Naive thymus-derived CD8-positive, alpha-beta T cell (primary cell): ENCODE measurements around the gene B4GAT1. TPM values are rescaled to one million over a fixed set of nuclear protein-coding genes. Genes with fewer than 3 reads are reported as not detected.
"Not testable (repeated sequence)": the region's sequence is repeated elsewhere in the genome, so short reads cannot be mapped to it uniquely, and the experiment has no call there.

Source experiments
- ATAC-seq, 2 donors: fragments of 150-1000 bp; cut with Tn5 transposase in 1 of 2; sonication (Bioruptor Pico), chemical (Tn5 transposase) in 1 of 2; 1 replicate in 1 of 2; 2 replicates in 1 of 2; pipeline ENCODE4 v1.10.0; 2021; ENCODE audit warnings: mild to moderate bottlenecking in 2 of 2, moderate library complexity in 2 of 2
- POLR2A ChIA-PET: fragments of 350-600 bp; sonication (Branson Sonifier 250); formaldehyde crosslinking; loops from one replicate; lab custom pipeline; 2021; ENCODE audit warnings: antibody characterized with exemption; lab: Charles Lee
- DNase-seq, 10 donors: peaks; one replicate each; pipeline versions ENCODE4 v3.0.0 to v3.0.0-alpha.2; 2020 to 2022
- H3K27ac Mint-ChIP-seq, 10 donors: one replicate each; pipeline ENCODE4 v1.8.0; 2020 to 2022; ENCODE audit warnings: mild to moderate bottlenecking in 10 of 10, mixed read lengths in 10 of 10, moderate library complexity in 4 of 10, inconsistent platforms in 1 of 10
- H3K27me3 Mint-ChIP-seq, 5 donors: one replicate each; pipeline ENCODE4 v1.8.0; 2021 to 2022; ENCODE audit warnings: mixed read lengths in 5 of 5
- H3K36me3 Mint-ChIP-seq, 3 donors: one replicate each; pipeline ENCODE4 v1.8.0; 2020 to 2022; ENCODE audit warnings: mixed read lengths in 3 of 3, mild to moderate bottlenecking in 2 of 3, inconsistent platforms in 1 of 3
- H3K4me1 Mint-ChIP-seq, 4 donors: one replicate each; pipeline ENCODE4 v1.8.0; 2021 to 2022; ENCODE audit warnings: mixed read lengths in 4 of 4
- H3K4me3 Mint-ChIP-seq, 10 donors: one replicate each; pipeline ENCODE4 v1.8.0; 2020 to 2022; ENCODE audit warnings: mild to moderate bottlenecking in 10 of 10, mixed read lengths in 10 of 10, moderate library complexity in 6 of 10, inconsistent platforms in 1 of 10
- H3K9me3 Mint-ChIP-seq, 9 donors: one replicate each; pipeline ENCODE4 v1.8.0; 2020 to 2022; ENCODE audit warnings: mixed read lengths in 9 of 9, mild to moderate bottlenecking in 3 of 9, inconsistent platforms in 1 of 9, moderate library complexity in 1 of 9
- polyA plus RNA-seq, 3 donors: library from polyadenylated mRNA; unstranded; fragments of 300-500 nt; fragmentation: Illumina TruSeq; gene quantifications; one replicate each; pipeline ENCODE4 v1.2.3, GENCODE V29; 2021
- total RNA-seq, 8 experiments: library from RNA in 2 of 8; stranded (reverse) in 2 of 8; gene quantifications; one replicate each; pipeline ENCODE4 v1.2.3 and lab custom pipeline; 2021 to 2026

The B4GAT1 gene
- total RNA-seq: 1 to 10 TPM; 7.2 to 7.5 TPM
- 10 to 100 TPM in 1 of 3 donors, 1 to 10 TPM in 2; 7.1 to 12.1 (median 8.5) TPM for polyA plus RNA-seq
- 4.4 to 12.7 (median 7.2) reads per million in 6 experiments for total RNA-seq (lab: John Stamatoyannopoulos, UW)

DNA sequence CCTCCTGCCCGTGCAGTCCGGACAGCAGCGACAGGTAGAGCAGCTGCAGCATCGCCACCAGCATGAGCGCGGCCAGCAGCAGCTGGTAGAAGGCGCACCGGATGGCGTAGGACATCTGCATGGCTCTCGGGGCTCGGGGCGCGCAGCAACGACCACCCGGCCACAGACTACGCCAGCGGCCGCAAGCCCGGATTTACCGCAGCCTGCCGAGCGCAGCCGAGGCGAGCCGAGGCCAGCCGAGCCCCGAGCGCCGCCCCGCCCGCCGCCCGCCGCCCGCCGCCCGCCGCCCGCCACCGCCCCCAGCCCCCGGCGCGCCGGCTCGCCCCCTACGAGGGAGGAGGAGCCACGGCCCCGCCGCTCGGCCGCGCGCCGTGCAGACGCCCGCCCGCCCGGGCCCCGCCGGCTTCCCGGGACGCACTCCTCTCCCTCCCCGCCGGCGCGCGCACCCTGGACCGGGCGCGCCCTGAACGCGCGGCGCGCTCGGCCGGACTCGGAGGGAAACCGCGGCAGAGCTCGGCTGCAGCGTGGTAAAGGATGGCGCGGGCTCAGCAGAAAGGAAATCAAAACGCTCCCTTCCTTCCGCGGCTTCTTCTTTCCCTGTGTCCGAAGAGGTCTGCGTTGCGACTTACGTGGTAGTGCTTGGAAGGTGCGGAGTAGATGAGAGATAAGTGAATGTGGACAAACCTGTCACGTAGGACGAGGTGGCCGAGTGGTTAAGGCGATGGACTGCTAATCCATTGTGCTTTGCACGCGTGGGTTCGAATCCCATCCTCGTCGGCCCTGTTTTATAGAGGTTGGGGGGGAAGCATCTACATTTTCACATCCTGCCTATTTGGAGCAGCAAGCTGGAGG lies at the start of gene B4GAT1:
B4GAT1 (minus strand) TSS at position 205 of the 852 bp plus-strand sequence; CDS start at position 121, 84 bp downstream.
- POLR2A ChIA-PET: interaction anchor here (0.6 to 5.8 kb wide), 10 partner anchors 9 to 1230 kb away, joined by 3 to 82 read pairs (median 6); partner anchors contain the start of genes CD248, RIN1, SLC29A2 and ZNHIT2

DNA sequence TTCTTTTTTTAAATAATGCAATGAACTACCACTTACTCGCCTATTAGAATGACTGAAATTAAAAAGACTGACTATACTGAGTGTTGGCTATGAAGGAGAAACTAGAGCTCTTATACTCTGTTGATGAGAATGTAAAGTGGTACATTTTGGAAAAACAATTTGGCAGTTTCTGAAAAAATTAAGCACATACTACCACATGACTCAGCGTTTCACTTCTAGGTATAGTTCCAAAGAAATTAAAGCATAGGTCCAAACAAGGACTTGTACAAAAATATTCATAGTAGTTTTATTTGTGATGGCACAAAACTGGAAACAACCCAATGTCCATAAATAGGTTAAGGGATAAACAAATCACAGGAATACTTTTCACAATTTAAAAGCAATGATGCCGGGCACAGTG lies 46.5 kb upstream of the B4GAT1 start:
- peaks cover 0 to 19% (median 5%) of the 10 kb centered on the region in 5 donors for H3K27me3 Mint-ChIP-seq
- H3K4me3 Mint-ChIP-seq: no peak overlapping the region
- H3K9me3 Mint-ChIP-seq: no peaks in the 10 kb centered on the region
- DNase-seq (no peak), ATAC-seq (no peak)
- peaks cover 0 to 2% (median 0%) of the 10 kb centered on the region in 4 donors for H3K4me1 Mint-ChIP-seq
- no peaks in the 10 kb centered on the region for H3K36me3 Mint-ChIP-seq
- POLR2A ChIA-PET: no interaction called here
- H3K27ac Mint-ChIP-seq: peak overlapping the region in 2 of 10 donors; percentile 7 to 41

More for the DNA sequence above, at the start of gene B4GAT1:
- H3K27me3 Mint-ChIP-seq: peaks cover 0 to 4% (median 0%) of the 10 kb centered on the region in 5 donors
- H3K9me3 Mint-ChIP-seq: peaks cover 0 to 5% (median 0%) of the 10 kb centered on the region in 9 donors
- peaks cover 26 to 62% (median 48%) of the 10 kb centered on the region in 4 donors for H3K4me1 Mint-ChIP-seq
- peak; percentile 58 to 93 (median 86) for DNase-seq
- ATAC-seq: peak; percentile 61 to 62
- peak within 1 kb of the TSS; percentile 84 to 97 (median 95) for H3K4me3 Mint-ChIP-seq
- peak within 1 kb of the TSS; percentile 91 to 100 (median 98) for H3K27ac Mint-ChIP-seq
- H3K36me3 Mint-ChIP-seq: peaks cover 0 to 6% (median 0%) of the 10 kb centered on the region in 3 donors

DNA sequence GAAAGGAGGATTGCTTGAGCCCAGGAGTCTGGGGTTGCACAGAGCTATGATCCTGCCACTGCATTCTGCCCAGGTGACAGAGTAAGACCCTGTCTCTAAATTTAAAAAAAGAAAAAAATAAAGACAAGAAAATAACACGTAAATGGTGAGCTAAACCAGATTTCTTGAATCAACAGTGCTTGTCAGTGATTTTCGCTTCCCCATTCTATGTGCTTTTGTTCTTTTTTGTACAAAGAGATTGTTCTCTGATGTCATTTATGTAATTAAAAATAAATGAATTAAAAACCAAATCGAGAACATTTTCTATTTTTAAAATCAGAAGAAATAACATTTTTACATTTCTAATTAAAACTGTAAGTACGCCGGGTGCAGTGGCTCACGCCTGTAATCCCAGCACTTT lies 43.9 kb upstream of the B4GAT1 start:
- DNase-seq: no peak
- Mint-ChIP-seq H3K27me3 (peaks cover 0 to 17% (median 5%) of the 10 kb centered on the region in 5 donors), H3K36me3 (no peaks in the 10 kb centered on the region), H3K4me1 (peaks cover 2 to 4% (median 2%) of the 10 kb centered on the region in 4 donors), H3K4me3 (no peak overlapping the region), H3K27ac (no peak overlapping the region), H3K9me3 (no peaks in the 10 kb centered on the region)
- ATAC-seq: no peak
- POLR2A ChIA-PET: no interaction called here

DNA sequence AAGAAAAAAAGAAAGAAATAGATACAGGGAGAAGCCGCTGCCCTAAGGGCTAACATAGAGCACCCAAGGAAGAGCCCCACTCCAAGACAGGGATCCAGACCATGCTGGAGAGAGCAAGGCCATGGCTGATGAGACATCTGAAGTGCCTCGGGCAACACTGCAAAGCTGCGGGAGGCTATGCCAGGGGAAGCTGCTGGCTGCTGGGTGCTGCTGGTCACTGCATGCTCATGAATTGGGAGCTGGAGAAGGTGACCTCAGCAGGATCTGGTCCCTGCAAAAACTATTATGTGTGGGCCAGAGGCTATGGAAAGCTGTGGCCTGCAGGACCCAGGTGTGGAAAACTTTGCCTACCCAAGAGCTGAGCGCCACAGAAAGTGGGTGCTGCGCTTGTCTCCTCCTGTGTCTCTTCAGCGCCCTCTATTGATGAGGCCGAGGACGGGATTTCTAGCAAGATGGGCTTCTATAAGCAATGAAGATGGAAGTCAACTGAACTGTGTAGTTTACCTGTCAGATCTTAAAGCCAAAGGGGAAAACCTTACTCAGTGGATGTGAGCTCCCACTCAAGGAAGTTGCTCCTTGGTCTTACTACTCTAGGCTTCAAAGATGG lies 41.5 kb upstream of the B4GAT1 start:
- peaks cover 0 to 11% (median 1%) of the 10 kb centered on the region in 5 donors for H3K27me3 Mint-ChIP-seq
- POLR2A ChIA-PET: interaction anchor here (1.0 to 2.2 kb wide), 5 partner anchors 17 to 77 kb away, joined by 3 to 12 read pairs (median 3); partner anchors contain the start of gene SLC29A2
- H3K36me3 Mint-ChIP-seq: no peaks in the 10 kb centered on the region
- peak; percentile 46 to 89 (median 68) for DNase-seq
- peaks cover 5 to 8% (median 7%) of the 10 kb centered on the region in 4 donors for H3K4me1 Mint-ChIP-seq
- no peak overlapping the region for H3K27ac Mint-ChIP-seq
- H3K9me3 Mint-ChIP-seq: no peaks in the 10 kb centered on the region
- ATAC-seq: peak; percentile 85 to 88
- H3K4me3 Mint-ChIP-seq: no peak overlapping the region

DNA sequence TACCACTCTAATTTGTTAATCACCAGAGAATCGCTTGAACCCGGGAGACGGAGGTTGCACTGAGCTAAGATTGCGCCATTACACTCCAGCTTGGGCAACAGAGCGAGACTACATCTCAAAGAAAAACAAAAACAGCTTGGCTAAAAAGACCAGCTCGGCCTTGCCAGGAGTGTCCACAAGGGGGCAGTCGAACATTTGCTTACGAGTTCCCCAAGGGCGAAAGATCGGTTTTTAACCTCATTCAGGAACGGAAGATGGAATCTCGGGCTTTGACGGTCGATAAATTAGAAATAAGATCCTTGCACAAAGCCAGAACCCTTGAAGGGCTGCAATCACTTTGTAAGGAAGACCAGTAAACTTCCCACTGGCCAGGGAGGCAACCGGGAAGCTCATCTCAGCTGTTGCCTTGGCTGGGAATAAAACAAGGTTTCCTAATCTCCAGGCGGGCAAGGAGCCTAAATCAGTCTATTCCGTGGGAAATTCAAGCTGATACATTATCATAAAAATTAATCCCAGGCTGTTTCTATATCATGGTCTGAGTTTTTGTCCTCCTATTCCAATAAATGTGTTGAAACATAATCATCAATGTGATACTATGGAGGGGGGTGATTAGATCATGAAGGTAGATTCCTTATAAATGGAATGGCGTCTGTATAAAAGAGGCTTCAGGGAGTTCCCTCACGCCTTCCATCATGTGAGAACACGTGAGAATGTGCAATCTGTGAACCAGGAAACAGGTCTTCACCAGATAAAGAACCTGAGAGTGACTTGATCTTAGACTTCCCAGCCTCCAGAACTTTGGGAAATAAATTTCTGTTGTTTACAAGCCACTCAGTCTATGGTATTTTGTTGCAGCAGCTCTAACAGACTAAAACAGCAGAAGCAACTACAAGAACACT lies 39.0 kb upstream of the B4GAT1 start:
- peak overlapping the region in 8 of 10 donors; percentile 7 to 71 (median 42) for H3K4me3 Mint-ChIP-seq
- POLR2A ChIA-PET: interaction anchor here (0.6 to 2.2 kb wide), 6 partner anchors 15 to 157 kb away, joined by 3 to 14 read pairs (median 4); partner anchors contain the start of genes B4GAT1, BRMS1 and SLC29A2
- H3K36me3 Mint-ChIP-seq: no peaks in the 10 kb centered on the region
- no peaks in the 10 kb centered on the region for H3K9me3 Mint-ChIP-seq
- ATAC-seq (peak; percentile 78 to 86), DNase-seq (peak; percentile 63 to 90 (median 78))
- H3K27ac Mint-ChIP-seq: peak overlapping the region in 4 of 10 donors; percentile 0 to 17 (median 8)
- peaks cover 0 to 1% (median 0%) of the 10 kb centered on the region in 5 donors for H3K27me3 Mint-ChIP-seq
- H3K4me1 Mint-ChIP-seq: peaks cover 5 to 8% (median 7%) of the 10 kb centered on the region in 4 donors

DNA sequence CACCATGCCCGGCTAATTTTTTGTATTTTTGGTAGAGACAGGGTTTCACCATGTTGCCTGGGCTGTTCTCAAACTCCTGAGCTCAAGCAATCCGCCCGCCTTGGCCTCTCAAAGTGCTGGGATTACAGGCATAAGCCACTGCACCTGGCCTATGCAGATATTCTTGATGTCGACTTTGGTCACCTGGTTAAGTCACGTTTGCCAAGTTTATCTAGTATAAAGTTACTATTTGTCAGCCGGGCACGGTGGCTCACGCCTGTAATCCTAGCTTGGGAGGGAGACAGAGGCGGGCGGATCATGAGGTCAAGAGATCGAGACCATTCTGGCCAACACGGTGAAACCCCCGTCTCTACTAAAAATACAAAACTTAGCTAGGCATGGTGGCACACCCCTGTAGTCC lies 36.9 kb upstream of the B4GAT1 start:
- not testable (repeated sequence) for H3K4me3 Mint-ChIP-seq, H3K9me3 Mint-ChIP-seq, H3K27ac Mint-ChIP-seq, ATAC-seq, H3K4me1 Mint-ChIP-seq, H3K36me3 Mint-ChIP-seq, H3K27me3 Mint-ChIP-seq, DNase-seq
- POLR2A ChIA-PET: interaction anchor here (0.6 to 1.3 kb wide), 2 partner anchors 11 to 12 kb away, joined by 3 read pairs; no protein-coding TSS in a partner anchor

DNA sequence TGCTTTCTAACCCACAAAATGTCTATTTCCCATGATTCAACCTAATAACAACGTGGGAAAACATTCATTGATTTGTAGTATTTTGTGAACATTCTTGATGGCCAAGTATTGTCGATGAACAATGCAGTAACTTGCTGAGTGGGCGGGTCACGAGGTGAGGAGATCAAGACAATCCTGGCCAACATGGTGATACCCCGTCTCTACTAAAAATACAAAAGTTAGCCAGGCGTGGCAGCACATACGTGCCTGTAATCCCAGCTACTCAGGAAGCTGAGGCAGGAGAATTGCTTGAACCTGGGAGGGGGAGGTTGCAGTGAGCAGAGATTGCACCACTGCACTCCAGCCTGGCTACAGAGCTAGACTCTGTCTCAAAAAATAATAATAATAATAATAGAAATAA lies 32.8 kb upstream of the B4GAT1 start:
- H3K36me3 Mint-ChIP-seq, H3K27ac Mint-ChIP-seq, H3K27me3 Mint-ChIP-seq, ATAC-seq, H3K4me1 Mint-ChIP-seq, POLR2A ChIA-PET, H3K4me3 Mint-ChIP-seq, DNase-seq, H3K9me3 Mint-ChIP-seq: not testable (repeated sequence)

DNA sequence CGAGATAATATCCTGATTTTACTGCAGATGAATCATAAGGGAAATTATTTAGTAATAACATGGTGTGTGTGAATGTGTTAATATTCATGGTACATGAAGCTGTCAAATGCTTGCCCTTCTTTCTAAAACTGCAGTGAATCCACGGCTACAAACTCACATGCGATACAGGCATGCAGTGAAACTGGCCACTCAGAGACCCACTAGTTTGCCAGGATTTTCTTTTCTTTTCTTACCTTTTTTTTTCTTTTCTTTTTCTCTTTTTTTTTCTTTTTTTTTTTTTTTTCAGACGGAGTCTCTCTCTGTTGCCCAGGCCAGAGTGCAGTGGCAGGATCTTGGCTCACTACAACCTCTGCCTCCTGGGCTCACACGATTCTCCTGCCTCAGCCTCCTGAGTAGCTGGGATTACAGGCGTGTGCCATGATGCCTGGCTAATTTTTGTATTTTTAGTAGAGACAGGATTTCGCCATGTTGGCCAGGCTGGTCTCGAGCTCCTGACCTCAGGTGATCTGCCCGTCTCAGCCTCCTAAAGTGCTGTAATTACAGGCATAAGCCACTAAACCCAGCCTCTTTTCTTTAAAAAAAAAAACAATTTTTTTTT lies 26.4 kb upstream of the B4GAT1 start:
- Mint-ChIP-seq H3K4me1 (peaks cover 1 to 17% (median 12%) of the 10 kb centered on the region in 4 donors), H3K4me3 (peak overlapping the region in 3 of 10 donors; percentile 26 to 53 (median 33)), H3K27ac (peak overlapping the region in 4 of 10 donors; percentile 24 to 87 (median 32))
- H3K9me3 Mint-ChIP-seq, ATAC-seq, H3K27me3 Mint-ChIP-seq, DNase-seq, H3K36me3 Mint-ChIP-seq: not testable (repeated sequence)
- POLR2A ChIA-PET: interaction anchor here (0.6 to 0.9 kb wide), 3 partner anchors 9 to 29 kb away, joined by 3 to 10 read pairs (median 3); partner anchors contain the start of gene BRMS1

DNA sequence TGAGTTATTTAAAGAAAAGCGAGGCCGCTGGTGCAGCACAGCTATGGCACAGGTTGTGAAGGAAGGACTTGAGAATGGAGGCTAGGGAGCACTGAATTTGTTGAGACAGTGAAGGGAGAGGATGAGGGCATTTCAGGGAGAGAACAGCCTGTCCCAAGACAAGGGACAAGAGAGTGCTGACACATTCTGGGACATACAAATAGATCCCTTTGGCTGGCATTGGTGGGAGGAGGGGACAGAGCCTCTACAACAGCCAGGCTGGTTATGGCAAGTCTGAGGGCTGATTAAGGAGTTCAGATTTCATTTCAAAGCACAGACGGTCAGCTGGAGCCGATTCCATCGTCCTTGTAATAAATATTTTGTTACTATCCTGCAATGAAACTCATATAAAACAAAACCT lies 25.8 kb upstream of the B4GAT1 start:
- DNase-seq (no peak), ATAC-seq (no peak)
- Mint-ChIP-seq H3K4me3 (peak overlapping the region in 3 of 10 donors; percentile 26 to 53 (median 33)), H3K9me3 (no peaks in the 10 kb centered on the region), H3K4me1 (peaks cover 1 to 17% (median 12%) of the 10 kb centered on the region in 4 donors), H3K27ac (peak overlapping the region in 4 of 10 donors; percentile 11 to 87 (median 32)), H3K36me3 (no peaks in the 10 kb centered on the region), H3K27me3 (no peaks in the 10 kb centered on the region)
- POLR2A ChIA-PET: interaction anchor here (0.7 to 0.9 kb wide), 2 partner anchors 11 to 28 kb away, joined by 3 read pairs; partner anchors contain the start of gene BRMS1

DNA sequence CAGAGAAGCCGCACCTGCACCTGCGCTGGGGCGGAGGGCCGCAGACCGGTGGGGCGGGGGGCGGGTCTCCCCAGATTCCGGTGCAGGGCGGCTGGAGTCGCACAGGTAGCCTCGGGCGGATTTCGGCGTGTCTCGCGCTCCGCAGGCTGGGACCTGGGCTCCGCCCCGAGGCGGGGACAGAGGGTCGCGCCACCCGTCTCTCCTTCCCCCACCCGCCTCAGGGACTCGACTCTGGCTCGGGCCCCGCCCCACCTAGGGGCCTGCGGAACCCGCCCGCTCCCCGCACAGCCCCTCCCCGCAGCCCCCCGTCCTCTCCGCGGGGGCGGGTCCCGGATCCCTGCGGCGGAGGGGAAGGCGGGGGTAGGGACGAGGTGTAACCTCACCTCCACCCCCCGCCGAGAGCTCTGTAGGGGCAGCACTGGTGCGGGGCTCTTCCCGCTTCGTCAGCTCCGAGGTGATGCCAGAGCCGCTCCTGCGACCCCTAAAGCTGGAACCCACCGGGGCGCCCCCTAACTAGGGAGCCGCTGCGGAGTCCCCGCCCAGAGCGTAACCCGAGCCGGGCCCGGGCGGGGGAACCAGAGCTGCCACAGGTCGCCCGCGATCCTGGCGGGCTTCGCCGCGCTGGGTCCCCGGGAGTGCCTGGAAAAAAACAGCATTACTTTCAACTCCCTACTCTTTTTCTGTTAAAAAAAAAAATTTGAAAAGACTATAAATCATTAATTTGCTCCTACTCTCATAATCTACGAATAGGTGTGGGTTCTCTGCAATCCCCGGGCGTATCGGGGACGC lies 24.4 kb upstream of the B4GAT1 start, which contains the start of gene SLC29A2:
SLC29A2 (minus strand) TSS at position 134 of the 789 bp plus-strand sequence. CDS start 169 bp downstream, outside the sequence.
- peak; percentile 80 to 83 for ATAC-seq
- peak; percentile 65 to 89 (median 82) for DNase-seq
- POLR2A ChIA-PET: interaction anchor here (0.6 to 2.9 kb wide), 20 partner anchors 10 to 1035 kb away, joined by 3 to 28 read pairs (median 5); partner anchors contain the start of genes B4GAT1, BRMS1, CD248 and DPP3
- H3K36me3 Mint-ChIP-seq: no peaks in the 10 kb centered on the region
- H3K4me3 Mint-ChIP-seq: peak within 1 kb of the TSS; percentile 77 to 95 (median 91)
- H3K4me1 Mint-ChIP-seq: peaks cover 6 to 17% (median 12%) of the 10 kb centered on the region in 4 donors
- no peaks in the 10 kb centered on the region for H3K9me3 Mint-ChIP-seq
- peak within 1 kb of the TSS; percentile 80 to 98 (median 94) for H3K27ac Mint-ChIP-seq
- no peaks in the 10 kb centered on the region for H3K27me3 Mint-ChIP-seq
